Gastroesophageal sphincter (tissue), 3 donors: ENCODE measurements around the gene TMOD3.

Source experiments
- POLR2A ChIP-seq, 2 donors: fragments of 450-650 bp; IDR thresholded peaks; one replicate each; pipeline ENCODE4 v1.6.1; 2017; ENCODE audit warnings: antibody characterized with exemption in 2 of 2, mild to moderate bottlenecking in 2 of 2, moderate library complexity in 1 of 2
- TF ChIP-seq, protein P1 (sequence below), 4 experiments: fragments of 200-600 bp in 2 of 4; fragments of 450-650 bp in 2 of 4; sonication (generic) in 1 of 4; IDR thresholded peaks; one replicate each; pipeline ENCODE4 v1.5.1; 2017 to 2019; ENCODE audit warnings: antibody characterized with exemption in 4 of 4, mild to moderate bottlenecking in 2 of 4, moderate library complexity in 2 of 4

DNA sequence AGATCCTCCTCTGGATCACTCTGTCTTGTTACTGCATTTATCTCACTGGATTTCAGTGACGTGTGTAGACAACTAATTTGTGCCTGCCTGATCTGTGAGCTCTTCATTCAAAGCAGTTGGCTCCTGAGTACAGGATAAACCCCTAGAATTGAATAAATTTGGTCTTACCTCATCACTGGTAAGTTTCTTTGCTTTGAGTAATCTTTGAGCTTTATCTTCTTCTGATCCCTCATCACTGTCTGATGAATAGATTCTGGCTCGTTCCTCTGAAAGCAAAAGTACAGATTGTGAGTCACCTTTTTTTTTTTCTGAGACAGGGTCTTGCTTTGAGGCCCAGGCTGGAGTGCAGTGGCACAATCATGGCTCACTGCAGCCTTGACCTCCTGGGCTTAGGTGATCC, 117.7 kb downstream of the TMOD3 start:
- TF ChIP-seq, protein P1, sequence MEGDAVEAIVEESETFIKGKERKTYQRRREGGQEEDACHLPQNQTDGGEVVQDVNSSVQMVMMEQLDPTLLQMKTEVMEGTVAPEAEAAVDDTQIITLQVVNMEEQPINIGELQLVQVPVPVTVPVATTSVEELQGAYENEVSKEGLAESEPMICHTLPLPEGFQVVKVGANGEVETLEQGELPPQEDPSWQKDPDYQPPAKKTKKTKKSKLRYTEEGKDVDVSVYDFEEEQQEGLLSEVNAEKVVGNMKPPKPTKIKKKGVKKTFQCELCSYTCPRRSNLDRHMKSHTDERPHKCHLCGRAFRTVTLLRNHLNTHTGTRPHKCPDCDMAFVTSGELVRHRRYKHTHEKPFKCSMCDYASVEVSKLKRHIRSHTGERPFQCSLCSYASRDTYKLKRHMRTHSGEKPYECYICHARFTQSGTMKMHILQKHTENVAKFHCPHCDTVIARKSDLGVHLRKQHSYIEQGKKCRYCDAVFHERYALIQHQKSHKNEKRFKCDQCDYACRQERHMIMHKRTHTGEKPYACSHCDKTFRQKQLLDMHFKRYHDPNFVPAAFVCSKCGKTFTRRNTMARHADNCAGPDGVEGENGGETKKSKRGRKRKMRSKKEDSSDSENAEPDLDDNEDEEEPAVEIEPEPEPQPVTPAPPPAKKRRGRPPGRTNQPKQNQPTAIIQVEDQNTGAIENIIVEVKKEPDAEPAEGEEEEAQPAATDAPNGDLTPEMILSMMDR (IDR thresholded peaks at IDR 0.05): no peak
- no peak for TF ChIP-seq POLR2A (IDR thresholded peaks at IDR 0.05)
